PC-9 (cell line): Measurements from ENCODE around the gene SYTL5.

Source experiments
- CTCF ChIP-seq: fragments of 200-600 bp; sonication (generic); conservative IDR thresholded peaks from 2 replicates; pipeline ENCODE4 v1.6.1; 2017; ENCODE audit warnings: mixed run types, antibody characterized with exemption, mild to moderate bottlenecking, moderate library complexity
- EZH2 ChIP-seq: fragments of 200-600 bp; sonication (generic); IDR thresholded peaks from 2 replicates; pipeline ENCODE4 v1.8.0; 2017; ENCODE audit warnings: antibody characterized with exemption, low read depth

GRCh38 chrX:38154818-38155217 lies 148.5 kb downstream of the SYTL5 start:
- TF ChIP-seq EZH2, result no peak
- TF ChIP-seq CTCF, result no peak
